K562 (cell line): ENCODE measurements around the gene TRAPPC5. TPM values are rescaled to one million over a fixed set of nuclear protein-coding genes. Genes with fewer than 3 reads are reported as not detected.

Source experiments
- ATF1 ChIP-seq, 2 experiments: fragments of 450-650 bp in 1 of 2; IDR thresholded peaks; 2 replicates each; pipeline ENCODE4 v1.6.1; 2016; ENCODE audit warnings: missing compliant biosample characterization in 1 of 2, missing genetic modification characterization in 1 of 2
- ATF7 ChIP-seq: fragments of 450-650 bp; IDR thresholded peaks from 2 replicates; pipeline ENCODE4 v1.7.1; 2014; ENCODE audit warnings: mild to moderate bottlenecking, moderate library complexity
- EGR1 ChIP-seq: fragments of 450-650 bp; conservative IDR thresholded peaks from 2 replicates; pipeline ENCODE4 v1.6.1; 2017; ENCODE audit warnings: mild to moderate bottlenecking
- NR4A1 ChIP-seq, 2 experiments: fragments of 250-450 bp in 1 of 2; fragments of 450-650 bp in 1 of 2; sonication (Bioruptor Pico) in 1 of 2; IDR thresholded peaks; 2 replicates each; pipeline versions ENCODE4 v1.4.0 to v1.6.1; 2016 to 2020; ENCODE audit warnings: mild to moderate bottlenecking in 2 of 2, missing compliant biosample characterization in 1 of 2, missing genetic modification characterization in 1 of 2, moderate library complexity in 1 of 2
- PURB ChIP-seq: sonication (generic); formaldehyde crosslinking; IDR thresholded peaks from 2 replicates; pipeline ENCODE4 v1.9.0; 2021; ENCODE audit warnings: low read depth, mild to moderate bottlenecking, missing genetic modification reagents
- RAD51 ChIP-seq: fragments of 450-650 bp; IDR thresholded peaks from 2 replicates; pipeline ENCODE4 v1.7.1; 2016; ENCODE audit warnings: low read depth, mild to moderate bottlenecking, borderline replicate concordance
- SREBF1 ChIP-seq: fragments of 150-350 bp; IDR thresholded peaks from 2 replicates; pipeline ENCODE4 v1.6.1; 2014; ENCODE audit warnings: antibody characterized with exemption, low read depth, low read length, borderline replicate concordance
- TBP ChIP-seq: optimal IDR thresholded peaks from 2 replicates; pipeline ENCODE3; 2011; ENCODE audit warnings: low read depth, low read length, improper control_type of control experiment
- polyA plus RNA-seq, 8 experiments: library from polyadenylated mRNA; depleted of rRNA in 4 of 8; stranded (reverse) in 5 of 8; unstranded in 3 of 8; fragments of >200 nt; fragmentation: Nextera tagmentation in 2 of 8; fragmentation: Illumina TruSeq in 1 of 8; extraction: Ambion mirVana in 2 of 8; extraction: Trizol in 1 of 8; gene quantifications; 2 replicates each; pipeline versions ENCODE4 v1.2.1 to v1.2.3, GENCODE V29; 2011 to 2014; ENCODE audit warnings: inconsistent platforms in 1 of 8, missing spikeins in 1 of 8
- total RNA-seq, 7 experiments: library from RNA; depleted of rRNA in 6 of 7; stranded (reverse); fragments of >200 nt in 6 of 7; fragmentation: Illumina TruSeq in 2 of 7; extraction: Trizol in 2 of 7; gene quantifications; 2 replicates each; pipeline versions ENCODE4 v1.2.1 to v1.2.3, GENCODE V29; 2011 to 2021; ENCODE audit warnings: low replicate concordance in 1 of 7
- TF ChIP-seq, protein P1 (sequence below), 2 experiments: fragments of 450-650 bp in 1 of 2; sonication (generic) in 1 of 2; formaldehyde crosslinking in 1 of 2; IDR thresholded peaks; 2 replicates each; pipeline versions ENCODE4 v1.7.1 to v1.9.0; 2016 to 2022; ENCODE audit warnings: inconsistent platforms in 1 of 2, mild to moderate bottlenecking in 1 of 2, missing genetic modification reagents in 1 of 2
- TF ChIP-seq, protein P2 (sequence below): fragments of 450-650 bp; formaldehyde crosslinking; IDR thresholded peaks from 2 replicates; pipeline ENCODE4 v1.4.0; 2022; ENCODE audit warnings: missing genetic modification characterization
- TF ChIP-seq, protein P3 (sequence below), 2 experiments: fragments of 450-650 bp; IDR thresholded peaks; 2 replicates each; pipeline ENCODE4 v1.6.1; 2016
- TF ChIP-seq, protein P4 (sequence below): fragments of 450-650 bp; formaldehyde crosslinking; IDR thresholded peaks from 2 replicates; pipeline ENCODE4 v1.4.0; 2020; ENCODE audit warnings: mild to moderate bottlenecking, moderate library complexity

Gene TRAPPC5
- total and polyA plus RNA-seq, 9 of the 15 experiments (the other 6 are each of a cell fraction or from before 2014, with no cell fraction given): 2.0 to 76.9 (median 29.3) TPM

DNA sequence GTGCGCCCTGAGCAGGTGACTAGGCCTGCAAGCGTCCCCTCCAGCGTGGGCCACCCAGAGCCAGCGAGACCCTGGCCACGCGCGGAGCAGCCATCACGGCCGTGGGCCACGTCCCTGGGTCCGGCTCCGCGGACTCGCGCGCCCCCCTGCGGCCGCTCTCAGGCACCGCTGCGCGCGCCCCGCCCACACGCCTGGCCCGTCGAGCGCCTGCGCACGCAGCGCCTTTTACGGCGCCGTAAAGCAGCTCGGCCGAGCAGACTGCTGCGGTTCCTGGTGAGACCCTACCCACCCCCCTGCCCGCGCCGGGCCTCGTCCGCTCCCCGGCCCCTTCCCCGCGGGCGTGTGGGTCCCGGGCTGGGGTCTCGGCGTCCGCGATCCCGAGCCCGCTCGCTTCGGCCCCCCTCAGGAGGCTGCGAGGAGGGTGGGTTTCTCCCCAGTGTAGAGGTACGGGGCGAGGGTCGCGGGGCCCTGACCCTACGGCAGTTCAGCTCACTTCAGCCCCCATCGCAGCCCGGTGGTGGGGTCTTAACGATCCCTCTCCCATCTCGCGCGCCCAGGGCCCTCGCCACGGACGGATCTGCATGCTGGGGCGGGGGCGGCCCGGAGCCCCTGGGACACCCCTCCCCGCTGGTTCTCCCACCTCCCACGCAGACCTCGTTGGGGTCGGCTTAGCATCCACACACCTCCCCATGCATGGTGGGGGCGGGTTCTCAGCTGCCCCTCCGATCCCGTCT, at the start of gene TRAPPC5 (continued):
- TF ChIP-seq, protein P1, sequence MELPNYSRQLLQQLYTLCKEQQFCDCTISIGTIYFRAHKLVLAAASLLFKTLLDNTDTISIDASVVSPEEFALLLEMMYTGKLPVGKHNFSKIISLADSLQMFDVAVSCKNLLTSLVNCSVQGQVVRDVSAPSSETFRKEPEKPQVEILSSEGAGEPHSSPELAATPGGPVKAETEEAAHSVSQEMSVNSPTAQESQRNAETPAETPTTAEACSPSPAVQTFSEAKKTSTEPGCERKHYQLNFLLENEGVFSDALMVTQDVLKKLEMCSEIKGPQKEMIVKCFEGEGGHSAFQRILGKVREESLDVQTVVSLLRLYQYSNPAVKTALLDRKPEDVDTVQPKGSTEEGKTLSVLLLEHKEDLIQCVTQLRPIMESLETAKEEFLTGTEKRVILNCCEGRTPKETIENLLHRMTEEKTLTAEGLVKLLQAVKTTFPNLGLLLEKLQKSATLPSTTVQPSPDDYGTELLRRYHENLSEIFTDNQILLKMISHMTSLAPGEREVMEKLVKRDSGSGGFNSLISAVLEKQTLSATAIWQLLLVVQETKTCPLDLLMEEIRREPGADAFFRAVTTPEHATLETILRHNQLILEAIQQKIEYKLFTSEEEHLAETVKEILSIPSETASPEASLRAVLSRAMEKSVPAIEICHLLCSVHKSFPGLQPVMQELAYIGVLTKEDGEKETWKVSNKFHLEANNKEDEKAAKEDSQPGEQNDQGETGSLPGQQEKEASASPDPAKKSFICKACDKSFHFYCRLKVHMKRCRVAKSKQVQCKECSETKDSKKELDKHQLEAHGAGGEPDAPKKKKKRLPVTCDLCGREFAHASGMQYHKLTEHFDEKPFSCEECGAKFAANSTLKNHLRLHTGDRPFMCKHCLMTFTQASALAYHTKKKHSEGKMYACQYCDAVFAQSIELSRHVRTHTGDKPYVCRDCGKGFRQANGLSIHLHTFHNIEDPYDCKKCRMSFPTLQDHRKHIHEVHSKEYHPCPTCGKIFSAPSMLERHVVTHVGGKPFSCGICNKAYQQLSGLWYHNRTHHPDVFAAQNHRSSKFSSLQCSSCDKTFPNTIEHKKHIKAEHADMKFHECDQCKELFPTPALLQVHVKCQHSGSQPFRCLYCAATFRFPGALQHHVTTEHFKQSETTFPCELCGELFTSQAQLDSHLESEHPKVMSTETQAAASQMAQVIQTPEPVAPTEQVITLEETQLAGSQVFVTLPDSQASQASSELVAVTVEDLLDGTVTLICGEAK (IDR thresholded peaks at IDR 0.05): 0 out of 2 replicates have a peak, but pooled peaks have one; percentile 24
- TF ChIP-seq, protein P1 (CRISPR knock-in tag; IDR thresholded peaks at IDR 0.05): no peak
- TF ChIP-seq ATF1 (CRISPR knock-in tag; IDR thresholded peaks at IDR 0.05): no peak
- peak; percentile 59 for TF ChIP-seq ATF1 (tag; IDR thresholded peaks at IDR 0.05)
- TF ChIP-seq PURB: no peak
- TF ChIP-seq ATF7: peak; percentile 66
- TF ChIP-seq, protein P2, sequence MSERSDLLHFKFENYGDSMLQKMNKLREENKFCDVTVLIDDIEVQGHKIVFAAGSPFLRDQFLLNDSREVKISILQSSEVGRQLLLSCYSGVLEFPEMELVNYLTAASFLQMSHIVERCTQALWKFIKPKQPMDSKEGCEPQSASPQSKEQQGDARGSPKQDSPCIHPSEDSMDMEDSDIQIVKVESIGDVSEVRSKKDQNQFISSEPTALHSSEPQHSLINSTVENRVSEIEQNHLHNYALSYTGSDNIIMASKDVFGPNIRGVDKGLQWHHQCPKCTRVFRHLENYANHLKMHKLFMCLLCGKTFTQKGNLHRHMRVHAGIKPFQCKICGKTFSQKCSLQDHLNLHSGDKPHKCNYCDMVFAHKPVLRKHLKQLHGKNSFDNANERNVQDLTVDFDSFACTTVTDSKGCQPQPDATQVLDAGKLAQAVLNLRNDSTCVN: peak; percentile 17; the same call in 1 of the 2 replicates
- TF ChIP-seq SREBF1: no peak
- peak; percentile 54 for TF ChIP-seq TBP
- TF ChIP-seq, protein P3, sequence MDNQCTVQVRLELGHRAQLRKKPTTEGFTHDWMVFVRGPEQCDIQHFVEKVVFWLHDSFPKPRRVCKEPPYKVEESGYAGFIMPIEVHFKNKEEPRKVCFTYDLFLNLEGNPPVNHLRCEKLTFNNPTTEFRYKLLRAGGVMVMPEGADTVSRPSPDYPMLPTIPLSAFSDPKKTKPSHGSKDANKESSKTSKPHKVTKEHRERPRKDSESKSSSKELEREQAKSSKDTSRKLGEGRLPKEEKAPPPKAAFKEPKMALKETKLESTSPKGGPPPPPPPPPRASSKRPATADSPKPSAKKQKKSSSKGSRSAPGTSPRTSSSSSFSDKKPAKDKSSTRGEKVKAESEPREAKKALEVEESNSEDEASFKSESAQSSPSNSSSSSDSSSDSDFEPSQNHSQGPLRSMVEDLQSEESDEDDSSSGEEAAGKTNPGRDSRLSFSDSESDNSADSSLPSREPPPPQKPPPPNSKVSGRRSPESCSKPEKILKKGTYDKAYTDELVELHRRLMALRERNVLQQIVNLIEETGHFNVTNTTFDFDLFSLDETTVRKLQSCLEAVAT (IDR thresholded peaks at IDR 0.05): no peak
- 0 out of 2 replicates have a peak, but pooled peaks have one; percentile 58 for TF ChIP-seq NR4A1 (CRISPR knock-in tag; IDR thresholded peaks at IDR 0.05)
- no peak for TF ChIP-seq NR4A1 (tag; IDR thresholded peaks at IDR 0.05)
- TF ChIP-seq EGR1: peak; percentile 65
- TF ChIP-seq RAD51: no peak
- TF ChIP-seq, protein P4, sequence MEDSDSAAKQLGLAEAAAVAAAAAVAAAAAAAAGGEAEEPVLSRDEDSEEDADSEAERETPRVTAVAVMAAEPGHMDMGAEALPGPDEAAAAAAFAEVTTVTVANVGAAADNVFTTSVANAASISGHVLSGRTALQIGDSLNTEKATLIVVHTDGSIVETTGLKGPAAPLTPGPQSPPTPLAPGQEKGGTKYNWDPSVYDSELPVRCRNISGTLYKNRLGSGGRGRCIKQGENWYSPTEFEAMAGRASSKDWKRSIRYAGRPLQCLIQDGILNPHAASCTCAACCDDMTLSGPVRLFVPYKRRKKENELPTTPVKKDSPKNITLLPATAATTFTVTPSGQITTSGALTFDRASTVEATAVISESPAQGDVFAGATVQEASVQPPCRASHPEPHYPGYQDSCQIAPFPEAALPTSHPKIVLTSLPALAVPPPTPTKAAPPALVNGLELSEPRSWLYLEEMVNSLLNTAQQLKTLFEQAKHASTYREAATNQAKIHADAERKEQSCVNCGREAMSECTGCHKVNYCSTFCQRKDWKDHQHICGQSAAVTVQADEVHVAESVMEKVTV (CRISPR knock-in tag): peak; percentile 79
